IMR-90 (cell line): ENCODE data around the gene LARP1B. TPM values are rescaled to one million over a fixed set of nuclear protein-coding genes. Genes with fewer than 3 reads are reported as not detected.

Experiments
- ATAC-seq: fragments of 200-7000 bp; cut with Tn5 transposase; 2 replicates; pipeline ENCODE4 v1.9.1; 2020; ENCODE audit warnings: low read depth, mild to moderate bottlenecking, moderate library complexity
- BruUV-seq: library from RNA; stranded (reverse); fragments of 400-500 nt; replicated peaks from 2 replicates; lab custom pipeline; 2021; lab: Mats Ljungman, UMichigan
- CTCF ChIA-PET: fragments of 300-600 bp; formaldehyde crosslinking; extraction: SDS; loops from one replicate; lab custom pipeline; 2021; ENCODE audit warnings: antibody characterized with exemption; lab: Yijun Ruan, JAX
- POLR2A ChIA-PET: fragments of 300-600 bp; sonication (Branson Sonifier 250); formaldehyde crosslinking; loops from one replicate; lab custom pipeline; 2022; ENCODE audit warnings: antibody characterized with exemption; ENCODE audit not compliant: unreplicated experiment; lab: Charles Lee
- DNase-seq: peaks from one replicate; pipeline ENCODE4 v3.0.0; 2013
- H2AFZ ChIP-seq: replicated peaks from 2 replicates; pipeline ENCODE3; 2013; ENCODE audit warnings: low read length, mild to moderate bottlenecking; ENCODE audit not compliant: poor library complexity
- H2AK5ac ChIP-seq: 2 replicates; pipeline ENCODE4 v1.6.1; 2013; ENCODE audit warnings: low read depth, low read length, inconsistent platforms
- H2AK9ac ChIP-seq: replicated peaks from 2 replicates; pipeline ENCODE3; 2013; ENCODE audit warnings: mild to moderate bottlenecking, low read depth, low read length, moderate library complexity; ENCODE audit not compliant: poor library complexity
- H2BK120ac ChIP-seq: 2 replicates; pipeline ENCODE4 v1.6.1; 2013; ENCODE audit warnings: low read depth, low read length, inconsistent platforms
- H2BK15ac ChIP-seq: 3 replicates; pipeline ENCODE4 v1.6.1; 2013; ENCODE audit warnings: low read depth, low read length, inconsistent platforms
- H2BK20ac ChIP-seq: 2 replicates; pipeline ENCODE4 v1.6.1; 2013; ENCODE audit warnings: low read depth, mild to moderate bottlenecking, inconsistent platforms, low read length, moderate library complexity
- H2BK5ac ChIP-seq: 2 replicates; pipeline ENCODE4 v1.6.1; 2013; ENCODE audit warnings: mild to moderate bottlenecking, low read depth, low read length, inconsistent platforms; ENCODE audit not compliant: poor library complexity, severe bottlenecking
- H3K14ac ChIP-seq: replicated peaks from 2 replicates; pipeline ENCODE4 v1.6.1; 2013; ENCODE audit warnings: low read depth, low read length, inconsistent platforms
- H3K18ac ChIP-seq: 2 replicates; pipeline ENCODE4 v1.6.1; 2013; ENCODE audit warnings: low read depth, low read length, control low read depth
- H3K23ac ChIP-seq: 2 replicates; pipeline ENCODE4 v1.6.1; 2013; ENCODE audit warnings: low read depth, low read length, inconsistent platforms
- H3K27ac ChIP-seq: 2 replicates; pipeline ENCODE4 v1.5.1; 2013; ENCODE audit warnings: mild to moderate bottlenecking, control low read depth, low read length; ENCODE audit not compliant: insufficient read depth
- H3K27me3 ChIP-seq: 2 replicates; pipeline ENCODE4 v1.6.1; 2013; ENCODE audit warnings: low read length; ENCODE audit not compliant: control insufficient read depth, insufficient read depth
- H3K36me3 ChIP-seq: 2 replicates; pipeline ENCODE4 v1.6.1; 2013; ENCODE audit warnings: low read length, mixed read lengths; ENCODE audit not compliant: control insufficient read depth, insufficient read depth
- H3K4ac ChIP-seq: 2 replicates; pipeline ENCODE4 v1.6.1; 2013; ENCODE audit warnings: low read depth, low read length, inconsistent platforms
- H3K4me1 ChIP-seq: 2 replicates; pipeline ENCODE4 v1.6.1; 2013; ENCODE audit warnings: low read length, mixed read lengths; ENCODE audit not compliant: control insufficient read depth, insufficient read depth
- H3K4me2 ChIP-seq: 2 replicates; pipeline ENCODE4 v1.6.1; 2013; ENCODE audit warnings: low read depth, mild to moderate bottlenecking, control low read depth, low read length, moderate library complexity
- H3K4me3 ChIP-seq: 2 replicates; pipeline ENCODE4 v1.5.1; 2013; ENCODE audit warnings: low read depth, mild to moderate bottlenecking, control low read depth, low read length, moderate library complexity; ENCODE audit not compliant: insufficient read depth
- H3K56ac ChIP-seq: 2 replicates; pipeline ENCODE4 v1.6.1; 2013; ENCODE audit warnings: low read length, inconsistent platforms; ENCODE audit not compliant: insufficient read depth; ENCODE audit errors: extremely low read depth
- H3K79me1 ChIP-seq, 2 experiments: 2 replicates each; pipeline ENCODE4 v1.6.1; 2013; ENCODE audit warnings: low read length in 2 of 2, inconsistent platforms in 1 of 2, low read depth in 1 of 2
- H3K9ac ChIP-seq: 2 replicates; pipeline ENCODE4 v1.6.1; 2013; ENCODE audit warnings: low read depth, low read length, control low read depth
- H3K9me1 ChIP-seq: 2 replicates; pipeline ENCODE4 v1.6.1; 2013; ENCODE audit warnings: low read length, inconsistent platforms; ENCODE audit not compliant: insufficient read depth
- H3K9me3 ChIP-seq: 2 replicates; pipeline ENCODE4 v1.6.1; 2013; ENCODE audit warnings: low read length; ENCODE audit not compliant: control insufficient read depth, insufficient read depth
- H4K20me1 ChIP-seq: 2 replicates; pipeline ENCODE4 v1.6.1; 2013; ENCODE audit warnings: low read length, inconsistent platforms; ENCODE audit not compliant: insufficient read depth
- H4K5ac ChIP-seq: 2 replicates; pipeline ENCODE4 v1.6.1; 2013; ENCODE audit warnings: mild to moderate bottlenecking, low read depth, low read length, control low read depth
- H4K8ac ChIP-seq, 2 experiments: 2 replicates each; pipeline ENCODE4 v1.6.1; 2013; ENCODE audit warnings: low read depth in 2 of 2, low read length in 2 of 2, control low read depth in 1 of 2, inconsistent platforms in 1 of 2
- H4K91ac ChIP-seq: 2 replicates; pipeline ENCODE4 v1.6.1; 2013; ENCODE audit warnings: low read depth, low read length, inconsistent platforms; ENCODE audit not compliant: insufficient read depth
- BHLHE40 ChIP-seq: fragments of 150-350 bp; IDR thresholded peaks from 2 replicates; pipeline ENCODE4 v1.6.1; 2016; ENCODE audit warnings: mild to moderate bottlenecking, low read depth, low read length
- CEBPB ChIP-seq: IDR thresholded peaks from 2 replicates; pipeline ENCODE4 v1.6.1; 2012; ENCODE audit warnings: low read depth, low read length, improper control_type of control experiment
- CHD1 ChIP-seq: IDR thresholded peaks from 2 replicates; pipeline ENCODE4 v1.6.1; 2012; ENCODE audit warnings: low read depth, low read length, improper control_type of control experiment
- FOS ChIP-seq: fragments of 150-350 bp; IDR thresholded peaks from 2 replicates; pipeline ENCODE4 v1.6.1; 2016; ENCODE audit warnings: low read depth, low read length
- MAFK ChIP-seq: IDR thresholded peaks from 2 replicates; pipeline ENCODE4 v1.6.1; 2012; ENCODE audit warnings: low read depth, low read length, improper control_type of control experiment
- MAZ ChIP-seq: IDR thresholded peaks from 2 replicates; pipeline ENCODE4 v1.6.1; 2012; ENCODE audit warnings: low read depth, mild to moderate bottlenecking, low read length, improper control_type of control experiment, moderate library complexity, borderline replicate concordance
- MXI1 ChIP-seq: IDR thresholded peaks from 2 replicates; pipeline ENCODE4 v1.6.1; 2012; ENCODE audit warnings: low read depth, mild to moderate bottlenecking, low read length, moderate library complexity, borderline replicate concordance
- NFE2L2 ChIP-seq: fragments of 150-350 bp; IDR thresholded peaks from 2 replicates; pipeline ENCODE4 v1.6.1; 2016; ENCODE audit warnings: low read depth, mild to moderate bottlenecking, low read length
- POLR2A ChIP-seq: IDR thresholded peaks from 2 replicates; pipeline ENCODE4 v1.6.1; 2012; ENCODE audit warnings: mild to moderate bottlenecking, low read depth, low read length
- RAD21 ChIP-seq: IDR thresholded peaks from 2 replicates; pipeline ENCODE4 v1.6.1; 2012; ENCODE audit warnings: low read length, improper control_type of control experiment
- RCOR1 ChIP-seq: IDR thresholded peaks from 2 replicates; pipeline ENCODE4 v1.6.1; 2012; ENCODE audit warnings: mild to moderate bottlenecking, low read length, improper control_type of control experiment; ENCODE audit not compliant: insufficient replicate concordance
- RFX5 ChIP-seq: IDR thresholded peaks from 2 replicates; pipeline ENCODE4 v1.8.0; 2012; ENCODE audit warnings: low read depth, mild to moderate bottlenecking, low read length, moderate library complexity
- SMC3 ChIP-seq: fragments of 150-350 bp; IDR thresholded peaks from 2 replicates; pipeline ENCODE4 v1.6.1; 2016; ENCODE audit warnings: low read depth, mild to moderate bottlenecking, antibody characterized with exemption, low read length, moderate library complexity
- WGBS, 2 experiments: methylation state at CpG; one replicate each; pipeline versions ENCODE4 v1.1.5 to v1.1.7; 2013; ENCODE audit warnings: missing lambda C conversion rate in 2 of 2; ENCODE audit not compliant: insufficient read length in 1 of 2; ENCODE audit errors: extremely low coverage in 2 of 2; 5-methylcytosine and 5-hydroxymethylcytosine counted together
- dilution Hi-C: fragments of 300-500 bp; cut with HindIII; formaldehyde crosslinking; loops from one replicate; pipeline ENCODE4 v1.14.3; 2018; ENCODE audit warnings: low sequenced_read_pairs; ENCODE audit not compliant: unreplicated experiment
- in situ Hi-C: fragments of 300-500 bp; cut with MboI; formaldehyde crosslinking; loops from 3 replicates; pipeline ENCODE4 v1.14.3; 2019; ENCODE audit warnings: low sequenced_read_pairs, inconsistent platforms, mixed read lengths
- intact Hi-C: fragments of 100-400 bp; cut with micrococcal nuclease; formaldehyde crosslinking; loops from 2 replicates; pipeline ENCODE4 v1.10.0; 2022
- polyA plus RNA-seq, 3 experiments: library from polyadenylated mRNA; depleted of rRNA; stranded (reverse); fragments of >200 nt; gene quantifications; 2 replicates each; pipeline ENCODE4 v1.2.3, GENCODE V29; 2012; ENCODE audit warnings: low replicate concordance in 1 of 3
- total RNA-seq: library from RNA; depleted of rRNA; stranded (reverse); fragments of >200 nt; gene quantifications from 2 replicates; pipeline ENCODE4 v1.2.3, GENCODE V29; 2012
- TF ChIP-seq, protein P1 (sequence below): fragments of 150-350 bp; IDR thresholded peaks from 2 replicates; pipeline ENCODE4 v1.6.1; 2017; ENCODE audit warnings: mild to moderate bottlenecking, antibody characterized with exemption, low read length, low read depth
- TF ChIP-seq, protein P2 (sequence below): conservative IDR thresholded peaks from 2 replicates; pipeline ENCODE4 v1.5.1; 2012; ENCODE audit warnings: mild to moderate bottlenecking, low read depth, low read length, improper control_type of control experiment
- TF ChIP-seq, protein P3 (sequence below): fragments of 150-350 bp; IDR thresholded peaks from 2 replicates; pipeline ENCODE4 v1.6.1; 2016; ENCODE audit warnings: low read depth, mild to moderate bottlenecking, low read length, moderate library complexity, borderline replicate concordance

Gene LARP1B
- total and polyA plus RNA-seq, 2 of the 4 experiments (the other 2 are of a cell fraction): 8.8 to 11.1 TPM

DNA sequence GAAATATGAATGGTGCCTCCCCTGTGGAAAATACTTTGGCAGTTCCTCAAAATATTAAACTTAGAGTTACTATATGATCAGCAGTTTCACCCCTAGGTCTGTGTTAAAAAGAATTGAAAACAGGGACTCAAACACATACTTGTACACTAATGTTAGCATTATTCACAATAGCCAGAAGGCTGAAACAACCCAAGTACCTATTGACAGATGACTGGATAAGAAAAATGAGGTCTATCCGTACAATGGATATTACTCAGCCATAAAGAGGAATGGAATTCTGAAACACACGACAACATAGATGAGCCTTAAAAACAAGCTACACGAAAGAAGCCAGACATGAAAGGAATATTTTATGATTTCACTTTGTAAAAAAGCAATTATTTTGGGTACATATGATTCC lies 171.6 kb downstream of the LARP1B start:
- POLR2A ChIA-PET: no interaction called here
- no peak for ATAC-seq
- BruUV-seq: no TSS peak

More for the DNA sequence above, 171.6 kb downstream of the LARP1B start:
- H4K5ac ChIP-seq: no peak overlapping the region
- no peaks in the 10 kb centered on the region for H3K36me3 ChIP-seq
- peaks cover 2% of the 10 kb centered on the region; the same call in 1 of the 2 replicates for H3K9me1 ChIP-seq
- no CpG with 5 or more reads among the region's 3 CpGs for WGBS, 2 experiments
- H3K4me2 ChIP-seq: no peak overlapping the region
- TF ChIP-seq NFE2L2 (no peak), SMC3 (no peak), BHLHE40 (no peak), RAD21 (no peak), RCOR1 (no peak), MAZ (no peak), RFX5 (no peak), POLR2A (no peak), MXI1 (no peak), CEBPB (no peak), CHD1 (no peak), MAFK (no peak), FOS (no peak)
- TF ChIP-seq, protein P1, sequence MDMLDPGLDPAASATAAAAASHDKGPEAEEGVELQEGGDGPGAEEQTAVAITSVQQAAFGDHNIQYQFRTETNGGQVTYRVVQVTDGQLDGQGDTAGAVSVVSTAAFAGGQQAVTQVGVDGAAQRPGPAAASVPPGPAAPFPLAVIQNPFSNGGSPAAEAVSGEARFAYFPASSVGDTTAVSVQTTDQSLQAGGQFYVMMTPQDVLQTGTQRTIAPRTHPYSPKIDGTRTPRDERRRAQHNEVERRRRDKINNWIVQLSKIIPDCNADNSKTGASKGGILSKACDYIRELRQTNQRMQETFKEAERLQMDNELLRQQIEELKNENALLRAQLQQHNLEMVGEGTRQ: no peak
- TF ChIP-seq, protein P2, sequence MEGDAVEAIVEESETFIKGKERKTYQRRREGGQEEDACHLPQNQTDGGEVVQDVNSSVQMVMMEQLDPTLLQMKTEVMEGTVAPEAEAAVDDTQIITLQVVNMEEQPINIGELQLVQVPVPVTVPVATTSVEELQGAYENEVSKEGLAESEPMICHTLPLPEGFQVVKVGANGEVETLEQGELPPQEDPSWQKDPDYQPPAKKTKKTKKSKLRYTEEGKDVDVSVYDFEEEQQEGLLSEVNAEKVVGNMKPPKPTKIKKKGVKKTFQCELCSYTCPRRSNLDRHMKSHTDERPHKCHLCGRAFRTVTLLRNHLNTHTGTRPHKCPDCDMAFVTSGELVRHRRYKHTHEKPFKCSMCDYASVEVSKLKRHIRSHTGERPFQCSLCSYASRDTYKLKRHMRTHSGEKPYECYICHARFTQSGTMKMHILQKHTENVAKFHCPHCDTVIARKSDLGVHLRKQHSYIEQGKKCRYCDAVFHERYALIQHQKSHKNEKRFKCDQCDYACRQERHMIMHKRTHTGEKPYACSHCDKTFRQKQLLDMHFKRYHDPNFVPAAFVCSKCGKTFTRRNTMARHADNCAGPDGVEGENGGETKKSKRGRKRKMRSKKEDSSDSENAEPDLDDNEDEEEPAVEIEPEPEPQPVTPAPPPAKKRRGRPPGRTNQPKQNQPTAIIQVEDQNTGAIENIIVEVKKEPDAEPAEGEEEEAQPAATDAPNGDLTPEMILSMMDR: no peak
- TF ChIP-seq, protein P3, sequence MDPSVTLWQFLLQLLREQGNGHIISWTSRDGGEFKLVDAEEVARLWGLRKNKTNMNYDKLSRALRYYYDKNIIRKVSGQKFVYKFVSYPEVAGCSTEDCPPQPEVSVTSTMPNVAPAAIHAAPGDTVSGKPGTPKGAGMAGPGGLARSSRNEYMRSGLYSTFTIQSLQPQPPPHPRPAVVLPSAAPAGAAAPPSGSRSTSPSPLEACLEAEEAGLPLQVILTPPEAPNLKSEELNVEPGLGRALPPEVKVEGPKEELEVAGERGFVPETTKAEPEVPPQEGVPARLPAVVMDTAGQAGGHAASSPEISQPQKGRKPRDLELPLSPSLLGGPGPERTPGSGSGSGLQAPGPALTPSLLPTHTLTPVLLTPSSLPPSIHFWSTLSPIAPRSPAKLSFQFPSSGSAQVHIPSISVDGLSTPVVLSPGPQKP: no peak
- H3K4ac ChIP-seq: no peak overlapping the region
- H2BK20ac ChIP-seq: no peak overlapping the region
- no peak overlapping the region for H3K18ac ChIP-seq
- no peak overlapping the region for H2AK9ac ChIP-seq
- dilution Hi-C loops (no loop called here), in situ Hi-C loops (no loop called here), intact Hi-C loops (no loop called here)
- H2BK5ac ChIP-seq: no peak overlapping the region
- no peak overlapping the region for H2AFZ ChIP-seq
- DNase-seq: no peak
- CTCF ChIA-PET: no interaction called here
- H4K91ac ChIP-seq: no peak overlapping the region
- no peak overlapping the region for H3K9ac ChIP-seq
- H2BK120ac ChIP-seq: no peak overlapping the region; the same call in 1 of the 2 replicates
- H3K4me1 ChIP-seq: peaks cover 12% of the 10 kb centered on the region
- no peak overlapping the region for H2AK5ac ChIP-seq
- H4K20me1 ChIP-seq: no peaks in the 10 kb centered on the region
- no peak overlapping the region for H3K4me3 ChIP-seq
- no peak overlapping the region for H2BK15ac ChIP-seq
- H3K79me1 ChIP-seq: no peaks in the 10 kb centered on the region; a peak in 1 of 4 replicates
- no peak overlapping the region for H4K8ac ChIP-seq
- H3K27ac ChIP-seq: no peak overlapping the region
- no peak overlapping the region for H3K14ac ChIP-seq
- no peaks in the 10 kb centered on the region for H3K9me3 ChIP-seq
- H3K27me3 ChIP-seq: no peaks in the 10 kb centered on the region
- no peak overlapping the region for H3K56ac ChIP-seq
- no peak overlapping the region for H3K23ac ChIP-seq
